K562 (cell line): ENCODE data around the gene MMD2. TPM values are rescaled to one million over a fixed set of nuclear protein-coding genes. Genes with fewer than 3 reads are reported as not detected.

ENCODE experiments used
- ATAC-seq: fragments of 200-7000 bp; cut with Tn5 transposase; 3 replicates; pipeline ENCODE4 v1.9.1; 2020; ENCODE audit warnings: moderate library complexity
- BruUV-seq: library from RNA; stranded (reverse); fragments of 400-500 nt; replicated peaks from 2 replicates; lab custom pipeline; 2021; lab: Mats Ljungman, UMichigan
- CTCF ChIA-PET: fragments of 300-600 bp; formaldehyde crosslinking; extraction: SDS; loops from one replicate; lab custom pipeline; 2021; ENCODE audit warnings: low intra/inter-chr PET ratio; lab: Yijun Ruan, JAX
- POLR2A ChIA-PET: fragments of 300-600, 350-650 bp; sonication (Branson Sonifier 250); formaldehyde crosslinking; extraction: SDS; loops from one replicate; lab custom pipeline; 2021; ENCODE audit warnings: antibody characterized with exemption, inconsistent platforms; lab: Yijun Ruan, JAX
- DNase-seq, 4 experiments: peaks; one replicate each; pipeline versions ENCODE4 v3.0.0 to v3.0.0-alpha.2; 2011 to 2018; ENCODE audit warnings: low spot score in 3 of 4, mixed read lengths in 3 of 4; ENCODE audit errors: extremely low read depth in 1 of 4
- FAIRE-seq: peaks from 2 replicates; lab custom pipeline; 2011; peaks lifted over from hg19 to GRCh38; lab: Jason Lieb, UNC
- H2AFZ ChIP-seq: 2 replicates; pipeline ENCODE4 v1.6.0; 2011; ENCODE audit warnings: low read depth, low read length, control low read depth, inconsistent platforms
- H3K27ac ChIP-seq: fragments of 200-600 bp; 3 replicates; pipeline ENCODE4 v1.8.0; 2011; ENCODE audit warnings: low read depth, mild to moderate bottlenecking, control low read depth, inconsistent platforms, low read length, moderate library complexity, mixed read lengths; ENCODE audit errors: extremely low read depth
- H3K27me3 ChIP-seq, 2 experiments: fragments of 300-600 bp in 1 of 2; 2 replicates in 1 of 2; 3 replicates in 1 of 2; pipeline versions ENCODE4 v1.6.0 to v1.8.0; 2011; ENCODE audit warnings: inconsistent platforms in 2 of 2, low read length in 2 of 2, mild to moderate bottlenecking in 1 of 2, mixed read lengths in 1 of 2, moderate library complexity in 1 of 2; ENCODE audit not compliant: control insufficient read depth in 2 of 2, insufficient read depth in 2 of 2
- H3K36me3 ChIP-seq: fragments of 300-600 bp; 3 replicates; pipeline ENCODE4 v1.8.0; 2011; ENCODE audit warnings: mild to moderate bottlenecking, low read length, inconsistent platforms; ENCODE audit not compliant: control insufficient read depth, insufficient read depth
- H3K4me1 ChIP-seq, 2 experiments: fragments of 200-600 bp in 1 of 2; replicated peaks in 1 of 2; 2 replicates in 1 of 2; 3 replicates in 1 of 2; pipeline versions ENCODE4 v1.5.1 to v1.8.0; 2011; ENCODE audit warnings: inconsistent platforms in 2 of 2, low read length in 2 of 2, mild to moderate bottlenecking in 1 of 2, mixed read lengths in 1 of 2, moderate library complexity in 1 of 2; ENCODE audit not compliant: control insufficient read depth in 2 of 2, insufficient read depth in 2 of 2
- H3K4me2 ChIP-seq: 2 replicates; pipeline ENCODE4 v1.6.1; 2011; ENCODE audit warnings: low read length, control low read depth, inconsistent platforms, mixed read lengths; ENCODE audit not compliant: insufficient read depth
- H3K4me3 ChIP-seq: fragments of 200-600 bp; sonication (generic), shearing (Covaris generic); 2 replicates; pipeline ENCODE4 v1.5.1; 2016; ENCODE audit warnings: control low read depth, inconsistent platforms
- H3K79me2 ChIP-seq: fragments of 200-600 bp; 3 replicates; pipeline ENCODE4 v1.8.0; 2011; ENCODE audit warnings: low read length, inconsistent platforms; ENCODE audit not compliant: control insufficient read depth, insufficient read depth
- H3K9ac ChIP-seq, 2 experiments: 2 replicates each; pipeline versions ENCODE4 v1.6.0 to v1.6.1; 2011; ENCODE audit warnings: low read depth in 2 of 2, low read length in 2 of 2, control low read depth in 1 of 2, inconsistent platforms in 1 of 2, mild to moderate bottlenecking in 1 of 2, mixed read lengths in 1 of 2; ENCODE audit not compliant: insufficient read depth in 1 of 2
- H3K9me1 ChIP-seq: one replicate; pipeline ENCODE4 v1.6.0; 2011; ENCODE audit warnings: inconsistent platforms, mild to moderate bottlenecking, low read length, moderate library complexity; ENCODE audit not compliant: control insufficient read depth, insufficient read depth
- H3K9me3 ChIP-seq: replicated peaks from 2 replicates; pipeline ENCODE4 v1.5.1; 2011; ENCODE audit warnings: low read depth, low read length, inconsistent platforms; ENCODE audit not compliant: control insufficient read depth, insufficient read depth
- H4K20me1 ChIP-seq: replicated peaks from 2 replicates; pipeline ENCODE4 v1.6.1; 2011; ENCODE audit warnings: low read length, inconsistent platforms, mixed read lengths; ENCODE audit not compliant: control insufficient read depth, insufficient read depth
- ADNP ChIP-seq: fragments of 200-800 bp; sonication (Bioruptor generic); IDR thresholded peaks from 2 replicates; pipeline ENCODE4 v1.6.1; 2016; ENCODE audit warnings: missing genetic modification characterization, missing compliant biosample characterization
- BCOR ChIP-seq: fragments of 450-650 bp; IDR thresholded peaks from 2 replicates; pipeline ENCODE4 v1.6.1; 2016
- CXXC5 ChIP-seq: fragments of 250-450 bp; sonication (Bioruptor Pico); IDR thresholded peaks from 2 replicates; pipeline ENCODE4 v1.8.0; 2022; ENCODE audit warnings: inconsistent platforms, mild to moderate bottlenecking, moderate library complexity
- EGR1 ChIP-seq: fragments of 450-650 bp; conservative IDR thresholded peaks from 2 replicates; pipeline ENCODE4 v1.6.1; 2017; ENCODE audit warnings: mild to moderate bottlenecking
- GTF2E2 ChIP-seq: fragments of 200-800 bp; sonication (Bioruptor generic); IDR thresholded peaks from 2 replicates; pipeline ENCODE4 v1.6.1; 2016; ENCODE audit warnings: missing genetic modification characterization, missing compliant biosample characterization
- KDM1A ChIP-seq, 2 experiments: fragments of 450-650 bp; IDR thresholded peaks; 2 replicates each; pipeline ENCODE4 v1.6.1; 2016; ENCODE audit warnings: mild to moderate bottlenecking in 2 of 2
- KLF16 ChIP-seq: IDR thresholded peaks from 2 replicates; pipeline ENCODE4 v1.6.1; 2016; ENCODE audit warnings: antibody characterized with exemption
- NCOA2 ChIP-seq, 2 experiments: fragments of 450-650 bp; IDR thresholded peaks; 2 replicates each; pipeline ENCODE4 v1.6.1; 2018; ENCODE audit warnings: mild to moderate bottlenecking in 2 of 2, moderate library complexity in 1 of 2; ENCODE audit not compliant: partially characterized antibody in 2 of 2
- NFIC ChIP-seq: fragments of 450-650 bp; IDR thresholded peaks from 2 replicates; pipeline ENCODE4 v1.6.1; 2017; ENCODE audit warnings: mild to moderate bottlenecking, inconsistent platforms
- RBBP5 ChIP-seq: fragments of 200-600 bp; sonication (generic); IDR thresholded peaks from 2 replicates; pipeline ENCODE4 v1.6.1; 2012; ENCODE audit warnings: borderline replicate concordance, mild to moderate bottlenecking, low read length, control low read depth, inconsistent platforms; ENCODE audit not compliant: insufficient read depth, poor library complexity, severe bottlenecking
- RBM25 ChIP-seq: fragments of 200-400 bp; formaldehyde crosslinking; IDR thresholded peaks from 2 replicates; pipeline ENCODE4 v1.6.1; 2018; ENCODE audit warnings: low read length, low read depth, moderate library complexity; ENCODE audit not compliant: severe bottlenecking
- SMAD4 ChIP-seq: fragments of 250-450 bp; sonication (Bioruptor Pico); conservative IDR thresholded peaks from 2 replicates; pipeline ENCODE4 v1.8.0; 2021; ENCODE audit warnings: inconsistent platforms, mild to moderate bottlenecking, moderate library complexity
- SMARCA5 ChIP-seq: fragments of 450-650 bp; IDR thresholded peaks from 2 replicates; pipeline ENCODE4 v1.6.1; 2016
- SRSF9 ChIP-seq: fragments of 200-400 bp; formaldehyde crosslinking; IDR thresholded peaks from 2 replicates; pipeline ENCODE4 v1.6.1; 2017; ENCODE audit warnings: low read depth, low read length, borderline replicate concordance
- STAT5B ChIP-seq: fragments of 250-450 bp; sonication (Bioruptor Pico); IDR thresholded peaks from 2 replicates; pipeline ENCODE4 v1.8.0; 2021; ENCODE audit warnings: mild to moderate bottlenecking, inconsistent platforms
- TEAD1 ChIP-seq, 2 experiments: fragments of 450-650 bp in 1 of 2; sonication (generic) in 1 of 2; formaldehyde crosslinking; IDR thresholded peaks; 2 replicates each; pipeline versions ENCODE4 v1.4.0 to v1.8.0; 2020 to 2022; ENCODE audit warnings: mild to moderate bottlenecking in 2 of 2, missing genetic modification reagents in 1 of 2
- U2AF1 ChIP-seq: fragments of 200-400 bp; formaldehyde crosslinking; optimal IDR thresholded peaks from 2 replicates; pipeline ENCODE3; 2017; ENCODE audit warnings: mild to moderate bottlenecking, low read depth, low read length, moderate library complexity
- ZNF263 ChIP-seq: sonication (generic); formaldehyde crosslinking; IDR thresholded peaks from 2 replicates; pipeline ENCODE4 v1.8.0; 2022; ENCODE audit warnings: mild to moderate bottlenecking, missing genetic modification reagents, borderline replicate concordance
- ZNF277 ChIP-seq: fragments of 250-450 bp; sonication (Bioruptor Pico); IDR thresholded peaks from 2 replicates; pipeline ENCODE4 v1.8.0; 2022; ENCODE audit warnings: inconsistent platforms, mild to moderate bottlenecking, moderate library complexity, borderline replicate concordance
- ZNF282 ChIP-seq: sonication (generic); formaldehyde crosslinking; IDR thresholded peaks from 2 replicates; pipeline ENCODE4 v1.8.1; 2023; ENCODE audit warnings: missing genetic modification reagents
- ZNF316 ChIP-seq: fragments of 450-650 bp; IDR thresholded peaks from 2 replicates; pipeline ENCODE4 v1.6.1; 2016
- ZNF324 ChIP-seq: fragments of 250-450 bp; sonication (Bioruptor Pico); IDR thresholded peaks from 2 replicates; pipeline ENCODE4 v1.4.0; 2020; ENCODE audit warnings: mild to moderate bottlenecking
- WGBS: fragments of 100-300 bp; shearing (Covaris generic); methylation state at CpG from one replicate; pipeline ENCODE4 v1.1.6; 2016; ENCODE audit warnings: low coverage, mixed read lengths; ENCODE audit not compliant: insufficient coverage; ENCODE audit errors: missing lambda C conversion rate; 5-methylcytosine and 5-hydroxymethylcytosine counted together
- in situ Hi-C: fragments of 300-500 bp; cut with MboI; formaldehyde crosslinking; loops from 4 replicates; pipeline ENCODE4 v1.15.0; 2018; ENCODE audit warnings: inconsistent platforms, mixed read lengths
- intact Hi-C: fragments of 100-400 bp; cut with micrococcal nuclease; formaldehyde crosslinking; loops from 2 replicates; pipeline ENCODE4 v1.14.2; 2022
- polyA plus RNA-seq, 8 experiments: library from polyadenylated mRNA; depleted of rRNA in 4 of 8; stranded (reverse) in 5 of 8; unstranded in 3 of 8; fragments of >200 nt; fragmentation: Nextera tagmentation in 2 of 8; fragmentation: Illumina TruSeq in 1 of 8; extraction: Ambion mirVana in 2 of 8; extraction: Trizol in 1 of 8; gene quantifications; 2 replicates each; pipeline versions ENCODE4 v1.2.1 to v1.2.3, GENCODE V29; 2011 to 2014; ENCODE audit warnings: inconsistent platforms in 1 of 8, missing spikeins in 1 of 8
- total RNA-seq, 7 experiments: library from RNA; depleted of rRNA in 6 of 7; stranded (reverse); fragments of >200 nt in 6 of 7; fragmentation: Illumina TruSeq in 2 of 7; extraction: Trizol in 2 of 7; gene quantifications; 2 replicates each; pipeline versions ENCODE4 v1.2.1 to v1.2.3, GENCODE V29; 2011 to 2021; ENCODE audit warnings: low replicate concordance in 1 of 7
- TF ChIP-seq, protein P1 (sequence below): fragments of 450-650 bp; formaldehyde crosslinking; IDR thresholded peaks from 2 replicates; pipeline ENCODE4 v1.4.0; 2020; ENCODE audit warnings: mild to moderate bottlenecking
- TF ChIP-seq, protein P2 (sequence below): sonication (generic); formaldehyde crosslinking; IDR thresholded peaks from 2 replicates; pipeline ENCODE4 v1.5.0; 2020; ENCODE audit warnings: missing genetic modification reagents

The MMD2 gene
- total and polyA plus RNA-seq, 9 of the 15 experiments (the other 6 are each of a cell fraction or from before 2014, with no cell fraction given), result not detected

GRCh38 chr7:4943297-4943696 is 15.7 kb downstream of the MMD2 start:
- peaks cover 17 to 68% of the 10 kb centered on the region in 2 experiments; a peak in 4 of 5 replicates for H3K27me3 ChIP-seq
- H3K27ac ChIP-seq, result no peak overlapping the region
- H3K9me1 ChIP-seq, result no peaks in the 10 kb centered on the region
- intact Hi-C loops (no loop called here), in situ Hi-C loops (no loop called here)
- ATAC-seq, result no peak
- H3K4me2 ChIP-seq, result no peak overlapping the region
- H3K9ac ChIP-seq, result no peak overlapping the region
- no peak overlapping the region for H2AFZ ChIP-seq
- no peak for FAIRE-seq
- no peak overlapping the region for H3K4me3 ChIP-seq
- H3K79me2 ChIP-seq, result no peaks in the 10 kb centered on the region
- no TSS peak for BruUV-seq
- DNase-seq, result no peak
- CTCF ChIA-PET, result no interaction called here
- 8% methylated on average over 10 of the region's 10 CpGs for WGBS
- H4K20me1 ChIP-seq, result no peaks in the 10 kb centered on the region
- POLR2A ChIA-PET, result interaction anchor here (0.6 to 1.2 kb wide), 3 partner anchors 9 to 69 kb away, joined by 3 to 5 read pairs (median 3); no protein-coding TSS in a partner anchor
- peaks cover 0 to 4% of the 10 kb centered on the region in 2 experiments; a peak in 1 of 5 replicates for H3K4me1 ChIP-seq
- no peaks in the 10 kb centered on the region for H3K9me3 ChIP-seq
- H3K36me3 ChIP-seq, result no peaks in the 10 kb centered on the region
- TF ChIP-seq ZNF277 (CRISPR knock-in tag) (no peak), SMARCA5 (peak; percentile 64; the same call in 1 of the 2 replicates), CXXC5 (CRISPR knock-in tag) (no peak), KDM1A (IDR thresholded peaks at IDR 0.05) (peak; percentile 52 to 61; a peak in 3 of 4 replicates), NFIC (no peak), NCOA2 (IDR thresholded peaks at IDR 0.05; ENCODE audit: partially characterized antibody in 2 of 2) (no peak), EGR1 (no peak), SRSF9 (no peak), KLF16 (no peak), ZNF282 (CRISPR knock-in tag) (no peak), ZNF263 (no peak), STAT5B (no peak), ZNF324 (CRISPR knock-in tag) (no peak), TEAD1 (CRISPR knock-in tag; IDR thresholded peaks at IDR 0.05) (no peak), U2AF1 (no peak), ZNF316 (no peak), RBBP5 (no peak), ADNP (tag) (peak; percentile 76; the same call in 1 of the 2 replicates), GTF2E2 (tag) (no peak), SMAD4 (no peak), RBM25 (peak; percentile 88), BCOR (peak; percentile 86)
- TF ChIP-seq, protein P1, sequence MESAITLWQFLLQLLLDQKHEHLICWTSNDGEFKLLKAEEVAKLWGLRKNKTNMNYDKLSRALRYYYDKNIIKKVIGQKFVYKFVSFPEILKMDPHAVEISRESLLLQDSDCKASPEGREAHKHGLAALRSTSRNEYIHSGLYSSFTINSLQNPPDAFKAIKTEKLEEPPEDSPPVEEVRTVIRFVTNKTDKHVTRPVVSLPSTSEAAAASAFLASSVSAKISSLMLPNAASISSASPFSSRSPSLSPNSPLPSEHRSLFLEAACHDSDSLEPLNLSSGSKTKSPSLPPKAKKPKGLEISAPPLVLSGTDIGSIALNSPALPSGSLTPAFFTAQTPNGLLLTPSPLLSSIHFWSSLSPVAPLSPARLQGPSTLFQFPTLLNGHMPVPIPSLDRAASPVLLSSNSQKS (CRISPR knock-in tag), result no peak
- TF ChIP-seq, protein P2, sequence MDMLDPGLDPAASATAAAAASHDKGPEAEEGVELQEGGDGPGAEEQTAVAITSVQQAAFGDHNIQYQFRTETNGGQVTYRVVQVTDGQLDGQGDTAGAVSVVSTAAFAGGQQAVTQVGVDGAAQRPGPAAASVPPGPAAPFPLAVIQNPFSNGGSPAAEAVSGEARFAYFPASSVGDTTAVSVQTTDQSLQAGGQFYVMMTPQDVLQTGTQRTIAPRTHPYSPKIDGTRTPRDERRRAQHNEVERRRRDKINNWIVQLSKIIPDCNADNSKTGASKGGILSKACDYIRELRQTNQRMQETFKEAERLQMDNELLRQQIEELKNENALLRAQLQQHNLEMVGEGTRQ (CRISPR knock-in tag), result no peak
